Muscle layer of colon (tissue), 2 donors: ENCODE measurements around the gene RNF141.

ENCODE experiments used
- H3K27ac ChIP-seq: one replicate; pipeline ENCODE4 v1.7.0; 2013; ENCODE audit warnings: low read depth, mild to moderate bottlenecking, low read length, moderate library complexity
- H3K27me3 ChIP-seq, 2 donors: one replicate each; pipeline ENCODE4 v1.7.0; 2013; ENCODE audit warnings: low read length in 2 of 2, mild to moderate bottlenecking in 2 of 2; ENCODE audit not compliant: insufficient read depth in 2 of 2, control insufficient read depth in 1 of 2
- H3K36me3 ChIP-seq: one replicate; pipeline ENCODE4 v1.7.0; 2013; ENCODE audit warnings: mild to moderate bottlenecking, low read length; ENCODE audit not compliant: insufficient read depth
- H3K4me1 ChIP-seq: one replicate; pipeline ENCODE4 v1.7.0; 2013; ENCODE audit warnings: mild to moderate bottlenecking, low read length; ENCODE audit not compliant: insufficient read depth
- H3K4me3 ChIP-seq, 2 donors: one replicate each; pipeline ENCODE4 v1.7.0; 2013; ENCODE audit warnings: low read length in 2 of 2, low read depth in 1 of 2, mild to moderate bottlenecking in 1 of 2, moderate library complexity in 1 of 2
- H3K9ac ChIP-seq: one replicate; pipeline ENCODE4 v1.7.0; 2013; ENCODE audit warnings: low read length
- H3K9me3 ChIP-seq: one replicate; pipeline ENCODE4 v1.7.0; 2013; ENCODE audit warnings: mild to moderate bottlenecking, low read length
- donor health status: abdominal sarcoma.
- donor health status: Adenocarcinoma of cecum.

Gene RNF141

DNA sequence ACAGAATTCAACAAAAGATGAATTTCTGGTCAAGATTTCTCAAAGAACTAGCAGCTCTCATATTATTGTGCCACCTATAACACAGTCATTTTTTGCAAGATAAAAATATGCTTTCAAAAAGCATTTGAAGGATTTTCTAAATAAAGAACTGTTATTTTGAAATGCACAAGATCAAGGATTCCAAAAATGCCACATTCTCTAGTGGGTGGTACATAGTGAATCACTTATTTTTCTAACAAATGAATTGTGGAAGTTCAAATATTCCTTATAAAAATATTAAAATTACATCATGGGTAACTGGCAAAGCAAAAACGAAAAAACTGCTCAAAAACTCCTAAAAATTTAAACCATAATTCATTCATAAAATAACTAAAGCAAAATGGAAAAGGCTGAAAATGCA is 2.1 kb downstream of the RNF141 start:
- Histone ChIP-seq H3K9ac (no peak overlapping the region), H3K27ac (no peak overlapping the region), H3K4me3 (no peak overlapping the region), H3K4me1 (peaks cover 12% of the 10 kb centered on the region), H3K9me3 (no peaks in the 10 kb centered on the region), H3K27me3 (no peaks in the 10 kb centered on the region), H3K36me3 (no peaks in the 10 kb centered on the region)

DNA sequence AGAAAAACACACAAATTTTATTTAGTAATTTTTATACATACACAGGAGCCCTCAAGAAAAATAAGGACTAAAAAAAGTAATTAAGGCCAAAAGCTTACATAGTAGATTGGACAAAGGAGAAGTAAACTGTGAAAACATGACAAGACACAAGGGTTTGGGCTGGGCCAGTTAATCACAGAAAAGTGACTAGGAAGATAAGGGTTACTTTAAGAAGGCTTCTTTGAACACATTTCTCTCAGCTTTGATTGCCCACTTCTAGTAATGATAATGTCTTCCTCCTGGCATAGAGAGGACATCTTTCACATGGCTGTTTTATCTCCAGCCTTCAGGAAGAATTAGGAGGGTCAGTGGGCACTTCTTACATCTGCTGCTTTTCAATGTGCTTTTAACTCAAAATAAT is 3.4 kb downstream of the RNF141 start:
- Histone ChIP-seq H3K4me3 (no peak overlapping the region), H3K9me3 (no peaks in the 10 kb centered on the region), H3K27me3 (no peaks in the 10 kb centered on the region), H3K27ac (no peak overlapping the region), H3K9ac (no peak overlapping the region), H3K36me3 (peaks cover 9% of the 10 kb centered on the region), H3K4me1 (peaks cover 12% of the 10 kb centered on the region)

DNA sequence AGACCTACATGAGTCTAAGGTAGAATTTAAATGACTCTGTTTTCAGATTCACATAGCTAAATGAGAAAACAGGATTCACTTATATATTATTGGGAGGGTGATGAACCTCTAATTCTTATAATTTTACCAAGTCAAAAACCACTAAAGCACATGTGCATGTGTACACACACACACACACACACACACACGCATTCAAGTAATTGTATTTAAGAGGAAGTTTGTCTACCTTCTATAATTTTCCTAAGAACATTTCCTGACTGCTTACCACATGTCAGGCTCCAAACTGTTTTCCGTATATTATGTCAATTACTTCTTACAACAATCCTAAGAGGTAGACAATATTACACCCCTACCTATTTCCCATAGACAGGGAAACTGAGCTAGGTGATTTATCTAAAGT is 6.7 kb downstream of the RNF141 start:
- H3K9ac ChIP-seq: no peak overlapping the region
- no peaks in the 10 kb centered on the region for H3K9me3 ChIP-seq
- peaks cover 22% of the 10 kb centered on the region for H3K36me3 ChIP-seq
- no peaks in the 10 kb centered on the region for H3K27me3 ChIP-seq
- no peak overlapping the region for H3K27ac ChIP-seq
- H3K4me1 ChIP-seq: no peaks in the 10 kb centered on the region
- no peak overlapping the region for H3K4me3 ChIP-seq

DNA sequence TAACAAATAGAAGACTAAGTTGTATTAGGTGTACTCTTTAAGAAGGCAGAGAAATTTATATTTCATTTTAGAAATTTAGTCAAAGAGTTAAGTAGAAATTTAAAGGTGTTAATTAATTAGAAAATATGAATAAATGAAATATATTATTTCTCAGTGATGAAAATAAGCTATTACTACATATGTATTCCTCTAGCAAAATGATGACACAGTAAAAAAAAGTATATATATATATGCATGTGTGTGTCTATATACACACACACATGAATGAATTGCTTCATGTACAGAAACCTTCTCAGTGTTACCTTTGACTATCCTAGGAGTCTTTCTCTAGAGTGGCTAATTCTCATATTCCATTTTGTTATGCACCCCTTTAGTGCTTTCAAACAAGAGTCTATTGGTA is 7.7 kb downstream of the RNF141 start:
- H3K9ac ChIP-seq: no peak overlapping the region
- no peaks in the 10 kb centered on the region for H3K9me3 ChIP-seq
- H3K4me3 ChIP-seq: no peak overlapping the region
- no peaks in the 10 kb centered on the region for H3K4me1 ChIP-seq
- H3K27ac ChIP-seq: no peak overlapping the region
- no peaks in the 10 kb centered on the region for H3K27me3 ChIP-seq
- H3K36me3 ChIP-seq: peaks cover 30% of the 10 kb centered on the region

DNA sequence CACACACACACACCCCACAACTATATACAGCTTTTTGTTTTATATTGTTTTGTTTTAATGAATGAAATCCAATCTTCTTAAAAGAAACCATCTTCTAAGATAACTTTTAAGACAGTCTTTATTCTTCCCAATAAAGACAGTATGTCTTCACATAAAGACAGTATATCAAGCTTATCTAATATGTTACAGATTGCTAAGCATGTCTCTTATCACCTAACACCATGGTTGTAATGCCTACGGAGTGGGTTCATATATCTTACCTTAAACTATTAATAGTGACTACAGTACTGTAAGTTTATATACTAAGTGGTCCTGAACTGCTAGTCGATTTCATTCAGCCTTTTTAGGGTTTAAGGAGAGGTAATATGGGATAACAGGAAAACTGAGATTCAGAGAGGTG is 8.5 kb downstream of the RNF141 start:
- H3K4me1 ChIP-seq: no peaks in the 10 kb centered on the region
- H3K27me3 ChIP-seq: no peaks in the 10 kb centered on the region
- no peak overlapping the region for H3K4me3 ChIP-seq
- no peak overlapping the region for H3K27ac ChIP-seq
- no peak overlapping the region for H3K9ac ChIP-seq
- no peaks in the 10 kb centered on the region for H3K9me3 ChIP-seq
- H3K36me3 ChIP-seq: peaks cover 30% of the 10 kb centered on the region

DNA sequence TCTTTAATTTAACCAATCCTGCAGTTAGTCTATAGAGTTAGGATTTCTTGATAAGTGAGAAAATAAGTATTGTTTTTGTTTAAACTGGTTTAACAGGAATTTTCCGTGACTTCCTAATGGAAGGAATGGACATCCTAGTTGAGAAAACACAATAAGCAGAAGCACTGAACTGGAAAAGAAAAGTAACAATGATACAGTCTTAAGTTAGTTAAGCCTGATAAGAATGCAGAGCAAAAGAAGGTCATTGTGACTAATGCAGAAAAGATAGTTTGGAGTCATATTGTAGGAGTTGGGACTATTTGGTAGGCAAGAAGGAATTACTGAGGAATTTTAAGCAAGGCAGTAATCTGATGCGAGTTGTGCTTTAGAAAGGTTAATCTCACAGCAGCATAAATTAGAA is 11.7 kb downstream of the RNF141 start:
- Histone ChIP-seq H3K36me3 (peaks cover 45% of the 10 kb centered on the region), H3K9me3 (no peaks in the 10 kb centered on the region), H3K27me3 (no peaks in the 10 kb centered on the region), H3K4me1 (no peaks in the 10 kb centered on the region), H3K4me3 (no peak overlapping the region), H3K27ac (no peak overlapping the region), H3K9ac (no peak overlapping the region)

DNA sequence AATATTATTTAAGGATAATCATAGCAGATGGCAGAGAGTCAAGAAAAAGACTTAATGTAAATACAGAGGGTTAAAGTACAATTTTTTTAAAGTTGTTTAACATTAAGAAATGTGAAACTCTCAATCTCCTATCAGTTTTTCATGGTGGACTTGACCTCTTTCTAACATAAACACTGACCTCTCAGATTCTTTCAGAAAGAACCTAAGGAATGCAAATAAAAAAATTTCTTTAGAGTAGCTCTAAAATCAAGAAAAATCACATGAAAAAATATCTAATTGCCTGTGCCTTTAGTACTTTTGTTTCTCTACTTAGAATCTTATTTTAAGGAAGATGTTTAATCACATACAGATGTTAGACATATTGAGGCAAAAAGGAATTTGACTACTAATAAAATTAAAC is 12.9 kb downstream of the RNF141 start:
- Histone ChIP-seq H3K4me3 (no peak overlapping the region), H3K9ac (no peak overlapping the region), H3K36me3 (peaks cover 48% of the 10 kb centered on the region), H3K27me3 (no peaks in the 10 kb centered on the region), H3K9me3 (no peaks in the 10 kb centered on the region), H3K4me1 (peaks cover 3% of the 10 kb centered on the region), H3K27ac (no peak overlapping the region)

DNA sequence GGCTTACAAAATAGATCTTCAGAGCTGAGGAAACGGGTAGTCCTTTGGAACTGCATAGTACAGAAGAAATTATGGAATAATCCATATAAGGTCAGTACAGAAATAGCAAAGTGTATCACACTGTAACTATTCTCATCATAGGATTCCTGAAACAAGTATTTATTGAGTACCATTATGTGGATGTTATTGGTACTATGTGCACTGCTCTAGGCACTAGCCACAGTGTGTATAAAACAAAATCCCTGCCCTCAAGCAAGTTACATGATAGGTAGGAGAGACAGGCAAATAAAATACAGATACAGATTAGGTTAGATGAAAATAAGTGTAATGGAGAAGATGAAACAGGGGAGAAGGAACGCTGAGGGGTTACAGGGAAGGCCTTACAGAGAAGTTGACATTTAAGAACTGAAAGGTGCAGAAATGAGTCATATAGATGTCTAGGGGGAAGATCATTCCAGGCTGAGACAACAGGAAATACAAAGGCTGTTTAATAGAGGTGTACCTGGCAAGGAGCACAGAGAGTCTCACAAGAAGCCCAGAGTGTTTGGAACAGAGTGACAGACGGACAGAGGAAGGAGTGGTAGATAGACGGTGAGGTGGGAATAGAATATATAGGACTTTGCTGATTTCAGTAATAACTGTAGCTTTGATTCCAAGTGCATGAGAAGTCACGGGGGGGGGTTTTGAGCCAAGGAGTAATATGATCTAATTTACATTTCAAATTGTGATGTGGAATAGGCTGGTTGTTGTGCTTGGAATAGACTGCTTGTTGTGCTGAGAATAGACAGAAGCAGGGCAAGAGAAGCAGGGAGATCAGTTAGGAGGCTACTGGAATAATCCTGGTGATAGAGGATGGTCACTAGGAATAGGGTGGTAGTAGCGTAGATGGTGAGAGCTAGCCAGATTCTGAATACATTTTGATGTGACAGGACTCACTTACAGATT is 13.7 kb downstream of the RNF141 start:
- H3K27me3 ChIP-seq: no peaks in the 10 kb centered on the region
- H3K36me3 ChIP-seq: peaks cover 47% of the 10 kb centered on the region
- no peaks in the 10 kb centered on the region for H3K9me3 ChIP-seq
- H3K4me1 ChIP-seq: peaks cover 7% of the 10 kb centered on the region
- no peak overlapping the region for H3K9ac ChIP-seq
- no peak overlapping the region for H3K4me3 ChIP-seq
- no peak overlapping the region for H3K27ac ChIP-seq

DNA sequence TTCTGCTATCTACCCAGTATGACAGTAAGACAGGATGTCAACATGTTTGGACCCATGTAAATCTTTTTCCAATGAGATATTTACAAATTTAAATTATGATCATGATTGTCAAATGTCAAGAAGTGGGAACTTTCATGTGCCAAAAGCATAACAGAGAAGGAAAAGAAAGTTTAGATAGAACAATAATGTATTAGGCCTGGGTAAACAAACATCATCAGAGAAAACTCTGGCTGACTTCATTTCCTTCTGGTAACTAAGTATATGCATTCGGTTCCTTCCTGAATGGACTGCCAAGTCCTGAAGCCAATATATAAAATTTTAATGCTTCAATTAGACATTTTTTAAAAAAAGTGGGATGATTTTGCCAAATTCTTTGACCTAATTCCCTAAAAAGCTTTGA is 16.5 kb downstream of the RNF141 start:
- Histone ChIP-seq H3K27me3 (no peaks in the 10 kb centered on the region), H3K4me3 (no peak overlapping the region), H3K27ac (no peak overlapping the region), H3K9me3 (no peaks in the 10 kb centered on the region), H3K4me1 (peaks cover 7% of the 10 kb centered on the region), H3K36me3 (peaks cover 50% of the 10 kb centered on the region), H3K9ac (no peak overlapping the region)

DNA sequence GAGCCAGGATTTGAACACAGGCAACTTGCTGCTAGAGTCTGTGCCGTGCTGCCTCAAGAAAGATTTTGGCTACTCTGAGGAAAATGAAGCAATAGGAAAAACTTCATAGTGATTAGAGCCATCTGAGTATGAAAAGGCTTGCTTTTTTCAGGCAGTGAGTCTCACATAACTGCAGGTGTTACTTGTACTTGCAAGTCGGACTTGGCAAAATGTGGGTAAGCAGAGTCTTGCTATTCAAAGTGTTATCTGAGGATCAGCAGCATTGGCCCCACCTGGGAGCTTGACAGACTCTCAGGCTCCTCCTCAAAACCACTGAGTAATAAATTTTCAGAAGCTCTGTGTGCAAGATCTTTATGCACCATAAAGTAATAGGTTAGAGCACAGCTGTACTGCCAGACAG is 18.1 kb downstream of the RNF141 start:
- H3K27me3 ChIP-seq: no peaks in the 10 kb centered on the region
- H3K9ac ChIP-seq: no peak overlapping the region
- no peak overlapping the region for H3K4me3 ChIP-seq
- H3K9me3 ChIP-seq: no peaks in the 10 kb centered on the region
- no peak overlapping the region for H3K27ac ChIP-seq
- peaks cover 7% of the 10 kb centered on the region for H3K4me1 ChIP-seq
- H3K36me3 ChIP-seq: peaks cover 42% of the 10 kb centered on the region

DNA sequence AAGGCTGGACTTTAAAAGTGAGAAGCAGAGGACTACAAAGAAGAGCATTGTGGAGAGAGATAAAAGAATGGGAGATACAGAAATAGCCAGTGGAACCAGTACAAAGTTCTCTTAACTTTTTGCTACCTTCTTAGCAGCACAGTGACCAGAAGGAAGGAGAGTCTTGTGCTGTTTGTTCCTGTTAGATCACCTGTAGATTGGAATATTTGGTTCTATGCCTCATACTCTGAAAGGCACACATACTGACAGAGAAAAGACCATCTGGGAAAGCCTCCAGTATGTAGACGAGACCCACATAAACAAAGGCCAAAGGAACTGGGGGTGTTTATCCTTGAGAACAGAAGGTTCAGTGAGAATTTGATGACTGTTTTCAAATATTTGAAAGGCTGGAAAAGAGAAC is 18.7 kb downstream of the RNF141 start:
- H3K36me3 ChIP-seq: peaks cover 39% of the 10 kb centered on the region
- peaks cover 7% of the 10 kb centered on the region for H3K4me1 ChIP-seq
- no peaks in the 10 kb centered on the region for H3K27me3 ChIP-seq
- no peak overlapping the region for H3K9ac ChIP-seq
- no peaks in the 10 kb centered on the region for H3K9me3 ChIP-seq
- H3K4me3 ChIP-seq: no peak overlapping the region
- no peak overlapping the region for H3K27ac ChIP-seq

DNA sequence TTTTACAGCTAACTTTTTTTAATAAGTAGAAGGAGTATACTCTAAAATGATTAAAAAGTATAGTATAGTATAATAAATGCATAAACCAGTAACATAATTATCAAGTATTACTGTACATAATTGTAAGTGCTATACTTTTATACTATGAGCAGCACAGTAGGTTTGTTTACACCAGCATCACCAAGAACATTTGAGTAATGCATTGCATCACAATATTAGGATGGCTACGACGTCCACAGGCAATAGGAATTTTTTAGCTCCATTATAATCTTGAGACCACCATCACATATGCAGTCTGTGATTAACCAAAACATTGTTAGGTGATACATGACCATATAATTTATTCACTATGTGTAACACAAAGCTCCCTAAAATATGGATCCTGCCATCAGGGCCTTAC is 20.4 kb downstream of the RNF141 start:
- Histone ChIP-seq H3K36me3 (peaks cover 38% of the 10 kb centered on the region), H3K27ac (no peak overlapping the region), H3K4me3 (no peak overlapping the region), H3K4me1 (peaks cover 7% of the 10 kb centered on the region), H3K9ac (no peak overlapping the region), H3K9me3 (no peaks in the 10 kb centered on the region), H3K27me3 (no peaks in the 10 kb centered on the region)
